Hepatocyte (in vitro differentiated cells): ENCODE results near the gene ARPC1A. TPM values are rescaled to one million over a fixed set of nuclear protein-coding genes. Genes with fewer than 3 reads are reported as not detected.

Source experiments
- DNase-seq: peaks from one replicate; pipeline ENCODE4 v3.0.0-alpha.2; 2016; ENCODE audit warnings: low spot score
- H2AFZ ChIP-seq: fragments of 200-600 bp; sonication (generic); 2 replicates; pipeline ENCODE4 v1.6.0; 2016; ENCODE audit warnings: antibody characterized with exemption, mild to moderate bottlenecking
- H3K27ac ChIP-seq: fragments of 200-600 bp; sonication (generic); 2 replicates; pipeline ENCODE4 v1.5.1; 2016; ENCODE audit warnings: mild to moderate bottlenecking
- H3K27me3 ChIP-seq: fragments of 200-600 bp; sonication (generic); 2 replicates; pipeline ENCODE4 v1.6.1; 2016
- H3K36me3 ChIP-seq: fragments of 200-600 bp; sonication (generic); replicated peaks from 2 replicates; pipeline ENCODE4 v1.5.1; 2016; ENCODE audit warnings: low read depth; ENCODE audit not compliant: insufficient read depth
- H3K4me1 ChIP-seq: fragments of 200-600 bp; sonication (generic); 2 replicates; pipeline ENCODE4 v1.5.1; 2016; ENCODE audit warnings: mild to moderate bottlenecking, moderate library complexity; ENCODE audit not compliant: insufficient read depth
- H3K4me2 ChIP-seq: fragments of 200-600 bp; sonication (generic); 2 replicates; pipeline ENCODE4 v1.6.0; 2016
- H3K4me3 ChIP-seq: fragments of 200-600 bp; sonication (generic); 2 replicates; pipeline ENCODE4 v1.5.1; 2016; ENCODE audit warnings: mild to moderate bottlenecking
- H3K79me2 ChIP-seq: fragments of 200-600 bp; sonication (generic); 2 replicates; pipeline ENCODE4 v1.6.0; 2017; ENCODE audit warnings: mild to moderate bottlenecking
- H3K9me2 ChIP-seq: fragments of 200-600 bp; sonication (generic); replicated peaks from 2 replicates; pipeline ENCODE4 v1.6.0; 2017; ENCODE audit warnings: mild to moderate bottlenecking; ENCODE audit not compliant: insufficient read depth
- H3K9me3 ChIP-seq: fragments of 200-600 bp; sonication (generic); 2 replicates; pipeline ENCODE4 v1.5.1; 2016; ENCODE audit warnings: low read depth, mild to moderate bottlenecking
- H4K20me1 ChIP-seq: fragments of 200-600 bp; sonication (generic); 2 replicates; pipeline ENCODE4 v1.6.0; 2016; ENCODE audit warnings: mild to moderate bottlenecking; ENCODE audit not compliant: insufficient read depth, poor library complexity, severe bottlenecking
- EZH2 ChIP-seq: fragments of 200-600 bp; sonication (generic); IDR thresholded peaks from 2 replicates; pipeline ENCODE4 v1.6.1; 2016; ENCODE audit warnings: antibody characterized with exemption, mild to moderate bottlenecking, borderline replicate concordance
- EZH2phosphoT487 ChIP-seq: fragments of 200-600 bp; sonication (generic); IDR thresholded peaks from one replicate; pipeline ENCODE4 v1.6.1; 2018; ENCODE audit warnings: antibody characterized with exemption, mild to moderate bottlenecking, low read depth, moderate library complexity; ENCODE audit not compliant: unreplicated experiment, severe bottlenecking
- WGBS: methylation state at CpG from one replicate; pipeline ENCODE4 v1.1.6; 2016; ENCODE audit warnings: low lambda C conversion rate; ENCODE audit errors: missing lambda C conversion rate; 5-methylcytosine and 5-hydroxymethylcytosine counted together
- polyA plus RNA-seq: library from polyadenylated mRNA; unstranded; fragments of >200 nt; fragmentation: Nextera tagmentation; extraction: Ambion mirVana; gene quantifications from 2 replicates; pipeline ENCODE4 v1.2.1, GENCODE V29; 2016
- total RNA-seq: library from RNA; depleted of rRNA; stranded (reverse); fragments of >200 nt; gene quantifications from 2 replicates; pipeline ENCODE4 v1.2.3, GENCODE V29; 2014
- TF ChIP-seq, protein P1 (sequence below): fragments of 200-600 bp; sonication (generic); IDR thresholded peaks from 2 replicates; pipeline ENCODE4 v1.5.1; 2016; ENCODE audit warnings: antibody characterized with exemption, mild to moderate bottlenecking; ENCODE audit not compliant: poor library complexity

Gene ARPC1A
- total and polyA plus RNA-seq, 2 experiments from 2014 or later: 166 to 190 TPM

GRCh38 chr7:99381664-99382075, 56.0 kb downstream of the ARPC1A start:
- 89% methylated on average over 4 of the region's 7 CpGs for WGBS

GRCh38 chr7:99383203-99383602, 57.5 kb downstream of the ARPC1A start:
- H4K20me1 ChIP-seq: no peaks in the 10 kb centered on the region

More at GRCh38 chr7:99381664-99382075, 56.0 kb downstream of the ARPC1A start:
- H2AFZ ChIP-seq: no peak overlapping the region
- no peaks in the 10 kb centered on the region for H3K27me3 ChIP-seq
- H3K4me1 ChIP-seq: peaks cover 15% of the 10 kb centered on the region
- no peaks in the 10 kb centered on the region for H3K36me3 ChIP-seq
- H3K79me2 ChIP-seq: peaks cover 34% of the 10 kb centered on the region
- TF ChIP-seq, protein P1, sequence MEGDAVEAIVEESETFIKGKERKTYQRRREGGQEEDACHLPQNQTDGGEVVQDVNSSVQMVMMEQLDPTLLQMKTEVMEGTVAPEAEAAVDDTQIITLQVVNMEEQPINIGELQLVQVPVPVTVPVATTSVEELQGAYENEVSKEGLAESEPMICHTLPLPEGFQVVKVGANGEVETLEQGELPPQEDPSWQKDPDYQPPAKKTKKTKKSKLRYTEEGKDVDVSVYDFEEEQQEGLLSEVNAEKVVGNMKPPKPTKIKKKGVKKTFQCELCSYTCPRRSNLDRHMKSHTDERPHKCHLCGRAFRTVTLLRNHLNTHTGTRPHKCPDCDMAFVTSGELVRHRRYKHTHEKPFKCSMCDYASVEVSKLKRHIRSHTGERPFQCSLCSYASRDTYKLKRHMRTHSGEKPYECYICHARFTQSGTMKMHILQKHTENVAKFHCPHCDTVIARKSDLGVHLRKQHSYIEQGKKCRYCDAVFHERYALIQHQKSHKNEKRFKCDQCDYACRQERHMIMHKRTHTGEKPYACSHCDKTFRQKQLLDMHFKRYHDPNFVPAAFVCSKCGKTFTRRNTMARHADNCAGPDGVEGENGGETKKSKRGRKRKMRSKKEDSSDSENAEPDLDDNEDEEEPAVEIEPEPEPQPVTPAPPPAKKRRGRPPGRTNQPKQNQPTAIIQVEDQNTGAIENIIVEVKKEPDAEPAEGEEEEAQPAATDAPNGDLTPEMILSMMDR: no peak
- TF ChIP-seq EZH2phosphoT487 (no peak), EZH2 (no peak)
- no peak overlapping the region for H3K27ac ChIP-seq
- H3K9me3 ChIP-seq: no peaks in the 10 kb centered on the region
- no peak overlapping the region for H3K4me2 ChIP-seq
- H4K20me1 ChIP-seq: no peaks in the 10 kb centered on the region
- no peaks in the 10 kb centered on the region for H3K9me2 ChIP-seq
- H3K4me3 ChIP-seq: no peak overlapping the region
- no peak for DNase-seq

GRCh38 chr7:99383791-99384370, 58.2 kb downstream of the ARPC1A start:
- H3K9me3 ChIP-seq: no peaks in the 10 kb centered on the region
- no peak for DNase-seq

More at GRCh38 chr7:99383203-99383602, 57.5 kb downstream of the ARPC1A start:
- no peaks in the 10 kb centered on the region for H3K9me3 ChIP-seq
- no peak overlapping the region for H2AFZ ChIP-seq
- H3K9me2 ChIP-seq: no peaks in the 10 kb centered on the region
- peaks cover 29% of the 10 kb centered on the region for H3K79me2 ChIP-seq
- no peak for DNase-seq
- H3K4me1 ChIP-seq: peaks cover 15% of the 10 kb centered on the region
- no peaks in the 10 kb centered on the region for H3K36me3 ChIP-seq
- H3K27me3 ChIP-seq: no peaks in the 10 kb centered on the region
- no peak overlapping the region for H3K27ac ChIP-seq
- H3K4me3 ChIP-seq: no peak overlapping the region
- H3K4me2 ChIP-seq: no peak overlapping the region
- WGBS: 96% methylated on average over 10 of the region's 10 CpGs
- TF ChIP-seq, protein P1: no peak
- TF ChIP-seq EZH2phosphoT487 (no peak), EZH2 (no peak)

More at GRCh38 chr7:99383791-99384370, 58.2 kb downstream of the ARPC1A start:
- Histone ChIP-seq H3K27ac (no peak overlapping the region), H3K27me3 (no peaks in the 10 kb centered on the region), H3K79me2 (peaks cover 28% of the 10 kb centered on the region), H3K4me2 (no peak overlapping the region), H3K36me3 (no peaks in the 10 kb centered on the region), H2AFZ (no peak overlapping the region), H3K9me2 (no peaks in the 10 kb centered on the region), H3K4me1 (peaks cover 15% of the 10 kb centered on the region), H3K4me3 (no peak overlapping the region), H4K20me1 (no peaks in the 10 kb centered on the region)
- no peak for TF ChIP-seq EZH2
- TF ChIP-seq EZH2phosphoT487: no peak
- TF ChIP-seq, protein P1: no peak
- 96% methylated on average over 13 of the region's 13 CpGs for WGBS
